ENCODE results near the gene AGO3.
"Not testable (repeated sequence)": the region's sequence is repeated elsewhere in the genome, so short reads cannot be mapped to it uniquely, and the experiment has no call there.

The AGO3 gene

DNA sequence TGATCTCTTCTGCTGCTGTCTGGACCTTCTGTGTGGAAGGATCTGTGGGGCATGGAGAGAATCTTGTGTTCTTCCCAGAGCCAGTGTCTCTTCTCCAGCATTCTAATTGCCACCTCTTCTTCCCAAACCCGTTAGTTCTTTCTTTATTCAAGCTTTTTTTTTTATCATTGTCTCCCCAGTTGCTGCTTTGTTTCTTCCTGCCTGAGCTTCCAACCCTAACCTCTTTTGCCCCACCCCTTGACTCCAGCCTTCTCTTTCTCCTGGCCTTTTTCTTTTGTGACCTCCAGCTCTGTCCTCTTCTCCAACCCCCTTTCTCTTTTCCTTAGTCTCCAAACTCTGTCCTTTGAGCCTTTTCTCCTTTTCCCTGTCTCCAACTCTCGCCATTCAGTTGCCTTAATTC lies 43.4 kb upstream of the AGO3 start:
- Histone ChIP-seq H3K14ac (ENCODE audit: low read length) (no peak overlapping the region), H3K9me3 (ENCODE audit: insufficient read depth, low read depth, low read length) (peaks cover 1% of the 10 kb centered on the region), H3K4ac (ENCODE audit: low read depth, low read length) (no peak overlapping the region), H3K4me1 (ENCODE audit: control insufficient read depth in 1 of 2, insufficient read depth in 2 of 2, low read length in 2 of 2) (peaks cover 18 to 22% of the 10 kb centered on the region in 2 experiments), H4K8ac (ENCODE audit: low read depth, low read length) (no peak overlapping the region), H3K4me3 (ENCODE audit: low read depth, low read length) (no peak overlapping the region), H2BK12ac (ENCODE audit: low read length) (no peak overlapping the region), H3K79me1 (ENCODE audit: low read length) (peaks cover 4% of the 10 kb centered on the region), H3K9ac (ENCODE audit: low read length) (no peak overlapping the region), H2AK5ac (ENCODE audit: low read length) (no peak overlapping the region), H2BK120ac (ENCODE audit: insufficient read depth, low read length, poor library complexity) (no peak overlapping the region), H2BK5ac (ENCODE audit: low read depth, low read length, poor library complexity) (no peak overlapping the region), H3K23ac (ENCODE audit: low read length) (no peak overlapping the region), H3K27me3 (ENCODE audit: insufficient read depth, low read length) (no peaks in the 10 kb centered on the region), H3K4me2 (ENCODE audit: low read length) (no peak overlapping the region), H2AFZ (ENCODE audit: insufficient read depth, low read length, poor library complexity) (no peak overlapping the region), H4K12ac (ENCODE audit: low read depth, low read length) (no peak overlapping the region), H3K18ac (ENCODE audit: low read length) (no peak overlapping the region), H3K27ac (ENCODE audit: low read depth, low read length) (no peak overlapping the region), H4K91ac (ENCODE audit: low read depth, low read length) (no peak overlapping the region), H3K79me2 (ENCODE audit: control insufficient read depth, insufficient read depth, low read length, poor library complexity) (peaks cover 9% of the 10 kb centered on the region), H3K36me3 (ENCODE audit: control insufficient read depth in 1 of 2, insufficient read depth in 2 of 2, low read length in 2 of 2) (peaks cover 4 to 9% of the 10 kb centered on the region in 2 experiments)
- DNase-seq: no peak
- WGBS (ENCODE audit: extremely low coverage, insufficient coverage, insufficient read length): no CpG with 5 or more reads among the region's 2 CpGs

DNA sequence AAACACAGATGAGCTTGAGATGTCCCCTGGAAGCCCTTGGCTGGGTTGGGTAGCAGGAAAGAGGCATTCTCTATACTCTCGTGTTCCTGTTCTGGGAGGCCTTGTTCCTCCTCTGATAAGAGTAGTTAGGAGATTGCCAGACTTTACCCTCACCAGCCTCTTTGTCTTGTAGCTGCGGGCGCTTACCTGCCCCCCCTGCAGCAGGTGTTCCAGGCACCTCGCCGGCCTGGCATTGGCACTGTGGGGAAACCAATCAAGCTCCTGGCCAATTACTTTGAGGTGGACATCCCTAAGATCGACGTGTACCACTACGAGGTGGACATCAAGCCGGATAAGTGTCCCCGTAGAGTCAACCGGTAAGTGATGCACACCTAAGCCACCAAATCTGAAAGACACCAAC lies 42.6 kb upstream of the AGO3 start:
- no peaks in the 10 kb centered on the region for H3K27me3 ChIP-seq (ENCODE audit: insufficient read depth, low read length)
- peaks cover 1% of the 10 kb centered on the region for H3K9me3 ChIP-seq (ENCODE audit: insufficient read depth, low read depth, low read length)
- no peak overlapping the region for H2AFZ ChIP-seq (ENCODE audit: insufficient read depth, low read length, poor library complexity)
- no peak overlapping the region for H3K9ac ChIP-seq (ENCODE audit: low read length)
- H4K91ac ChIP-seq (ENCODE audit: low read depth, low read length): no peak overlapping the region
- H3K14ac ChIP-seq (ENCODE audit: low read length): no peak overlapping the region
- H3K4ac ChIP-seq (ENCODE audit: low read depth, low read length): no peak overlapping the region
- H4K8ac ChIP-seq (ENCODE audit: low read depth, low read length): no peak overlapping the region
- H2AK5ac ChIP-seq (ENCODE audit: low read length): no peak overlapping the region
- H2BK120ac ChIP-seq (ENCODE audit: insufficient read depth, low read length, poor library complexity): no peak overlapping the region
- DNase-seq: no peak
- no peak overlapping the region for H3K4me2 ChIP-seq (ENCODE audit: low read length)
- no CpG with 5 or more reads among the region's 11 CpGs for WGBS (ENCODE audit: extremely low coverage, insufficient coverage, insufficient read length)
- H3K4me3 ChIP-seq (ENCODE audit: low read depth, low read length): no peak overlapping the region
- no peak overlapping the region for H4K12ac ChIP-seq (ENCODE audit: low read depth, low read length)
- H3K4me1 ChIP-seq (ENCODE audit: control insufficient read depth in 1 of 2, insufficient read depth in 2 of 2, low read length in 2 of 2): peaks cover 18 to 21% of the 10 kb centered on the region in 2 experiments
- H3K23ac ChIP-seq (ENCODE audit: low read length): no peak overlapping the region
- H3K27ac ChIP-seq (ENCODE audit: low read depth, low read length): no peak overlapping the region
- no peak overlapping the region for H2BK5ac ChIP-seq (ENCODE audit: low read depth, low read length, poor library complexity)
- H3K18ac ChIP-seq (ENCODE audit: low read length): no peak overlapping the region
- peaks cover 2% of the 10 kb centered on the region for H3K79me1 ChIP-seq (ENCODE audit: low read length)
- peaks cover 7 to 14% of the 10 kb centered on the region in 2 experiments for H3K36me3 ChIP-seq (ENCODE audit: control insufficient read depth in 1 of 2, insufficient read depth in 2 of 2, low read length in 2 of 2)
- H3K79me2 ChIP-seq (ENCODE audit: control insufficient read depth, insufficient read depth, low read length, poor library complexity): peaks cover 7% of the 10 kb centered on the region
- no peak overlapping the region for H2BK12ac ChIP-seq (ENCODE audit: low read length)

DNA sequence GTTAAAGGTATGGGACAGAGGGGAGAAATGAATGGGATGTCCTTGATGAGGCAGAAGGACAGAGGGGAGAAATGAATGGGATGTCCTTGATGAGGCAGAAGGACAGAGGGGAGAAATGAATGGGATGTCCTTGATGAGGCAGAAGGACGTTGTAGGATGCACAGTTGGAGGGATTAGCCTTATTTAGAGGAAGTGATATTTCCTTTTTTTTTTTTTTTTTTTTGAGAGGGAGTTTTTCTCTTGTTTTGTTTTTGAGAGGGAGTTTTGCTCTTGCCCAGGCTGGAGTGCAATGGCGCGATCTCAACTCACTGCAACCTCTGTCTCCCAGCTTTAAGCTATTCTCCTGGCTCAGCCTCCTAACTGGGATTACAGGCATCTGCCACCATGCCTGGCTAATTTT lies 41.9 kb upstream of the AGO3 start:
- H3K4me3 ChIP-seq (ENCODE audit: low read depth, low read length); H2BK5ac ChIP-seq (ENCODE audit: low read depth, low read length, poor library complexity); H3K14ac ChIP-seq (ENCODE audit: low read length); H3K18ac ChIP-seq (ENCODE audit: low read length); H3K9me3 ChIP-seq (ENCODE audit: insufficient read depth, low read depth, low read length); H3K27me3 ChIP-seq (ENCODE audit: insufficient read depth, low read length); H3K79me1 ChIP-seq (ENCODE audit: low read length); H2BK120ac ChIP-seq (ENCODE audit: insufficient read depth, low read length, poor library complexity); H4K91ac ChIP-seq (ENCODE audit: low read depth, low read length); H3K4me2 ChIP-seq (ENCODE audit: low read length); H3K9ac ChIP-seq (ENCODE audit: low read length); H3K4ac ChIP-seq (ENCODE audit: low read depth, low read length); H3K27ac ChIP-seq (ENCODE audit: low read depth, low read length); H4K12ac ChIP-seq (ENCODE audit: low read depth, low read length); H4K8ac ChIP-seq (ENCODE audit: low read depth, low read length); H3K23ac ChIP-seq (ENCODE audit: low read length); DNase-seq; H2AFZ ChIP-seq (ENCODE audit: insufficient read depth, low read length, poor library complexity); H2AK5ac ChIP-seq (ENCODE audit: low read length); H2BK12ac ChIP-seq (ENCODE audit: low read length); H3K79me2 ChIP-seq (ENCODE audit: control insufficient read depth, insufficient read depth, low read length, poor library complexity): not testable (repeated sequence)
- Histone ChIP-seq H3K4me1 (ENCODE audit: control insufficient read depth in 1 of 2, insufficient read depth in 2 of 2, low read length in 2 of 2) (peaks cover 19 to 24% of the 10 kb centered on the region in 2 experiments), H3K36me3 (ENCODE audit: control insufficient read depth in 1 of 2, insufficient read depth in 2 of 2, low read length in 2 of 2) (peaks cover 12 to 19% of the 10 kb centered on the region in 2 experiments)
- no CpG with 5 or more reads among the region's 3 CpGs for WGBS (ENCODE audit: extremely low coverage, insufficient coverage, insufficient read length)

DNA sequence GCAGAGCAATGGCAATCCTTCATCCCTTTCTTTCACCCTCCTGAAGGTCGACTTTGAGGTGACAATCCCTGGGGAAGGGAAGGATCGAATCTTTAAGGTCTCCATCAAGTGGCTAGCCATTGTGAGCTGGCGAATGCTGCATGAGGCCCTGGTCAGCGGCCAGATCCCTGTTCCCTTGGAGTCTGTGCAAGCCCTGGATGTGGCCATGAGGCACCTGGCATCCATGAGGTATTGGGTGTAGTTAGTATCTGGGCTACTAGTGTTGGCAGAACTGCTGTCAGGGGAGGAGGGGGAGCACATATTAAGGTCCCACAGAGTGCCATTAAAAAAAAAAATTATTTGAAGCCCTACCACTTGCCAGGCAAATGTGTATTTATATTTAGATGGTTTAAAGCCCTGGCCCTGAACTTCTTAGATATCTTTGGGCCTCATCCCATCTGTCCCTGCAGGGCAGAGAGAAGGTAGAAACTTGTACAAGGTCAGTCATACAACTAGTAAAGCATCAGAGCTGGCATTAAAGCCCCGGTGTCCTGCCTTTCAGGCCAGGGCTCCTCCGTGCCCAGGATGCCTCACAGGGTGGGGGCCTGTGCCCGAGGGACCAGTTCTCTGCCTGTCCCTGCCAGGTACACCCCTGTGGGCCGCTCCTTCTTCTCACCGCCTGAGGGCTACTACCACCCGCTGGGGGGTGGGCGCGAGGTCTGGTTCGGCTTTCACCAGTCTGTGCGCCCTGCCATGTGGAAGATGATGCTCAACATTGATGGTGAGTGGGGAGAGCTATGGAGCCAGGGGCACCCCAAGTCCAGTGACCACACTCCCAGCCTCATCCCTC lies 37.6 kb upstream of the AGO3 start:
- DNase-seq: no peak
- Histone ChIP-seq H3K14ac (ENCODE audit: low read length) (no peak overlapping the region), H3K4me3 (ENCODE audit: low read depth, low read length) (no peak overlapping the region), H2AK5ac (ENCODE audit: low read length) (no peak overlapping the region), H4K12ac (ENCODE audit: low read depth, low read length) (no peak overlapping the region), H2BK5ac (ENCODE audit: low read depth, low read length, poor library complexity) (no peak overlapping the region), H3K4me1 (ENCODE audit: control insufficient read depth in 1 of 2, insufficient read depth in 2 of 2, low read length in 2 of 2) (peaks cover 3 to 6% of the 10 kb centered on the region in 2 experiments), H3K9ac (ENCODE audit: low read length) (no peak overlapping the region), H3K4me2 (ENCODE audit: low read length) (no peak overlapping the region), H3K36me3 (ENCODE audit: control insufficient read depth in 1 of 2, insufficient read depth in 2 of 2, low read length in 2 of 2) (peaks cover 20 to 28% of the 10 kb centered on the region in 2 experiments), H2BK12ac (ENCODE audit: low read length) (no peak overlapping the region), H3K79me1 (ENCODE audit: low read length) (no peaks in the 10 kb centered on the region), H3K27ac (ENCODE audit: low read depth, low read length) (no peak overlapping the region), H3K4ac (ENCODE audit: low read depth, low read length) (no peak overlapping the region), H4K91ac (ENCODE audit: low read depth, low read length) (no peak overlapping the region), H3K79me2 (ENCODE audit: control insufficient read depth, insufficient read depth, low read length, poor library complexity) (no peaks in the 10 kb centered on the region), H2AFZ (ENCODE audit: insufficient read depth, low read length, poor library complexity) (no peak overlapping the region), H3K18ac (ENCODE audit: low read length) (no peak overlapping the region), H2BK120ac (ENCODE audit: insufficient read depth, low read length, poor library complexity) (no peak overlapping the region), H3K27me3 (ENCODE audit: insufficient read depth, low read length) (no peaks in the 10 kb centered on the region), H3K9me3 (ENCODE audit: insufficient read depth, low read depth, low read length) (peaks cover 1% of the 10 kb centered on the region), H4K8ac (ENCODE audit: low read depth, low read length) (no peak overlapping the region), H3K23ac (ENCODE audit: low read length) (no peak overlapping the region)
- WGBS (ENCODE audit: extremely low coverage, insufficient coverage, insufficient read length): no CpG with 5 or more reads among the region's 14 CpGs
